HG03378 (cell line): ENCODE results near the gene LMOD2.
A peak's percentile ranks its signal among the peaks of the same experiment; 100 is the strongest.

Experiments used
- ATAC-seq: cut with Tn5 transposase; IDR thresholded peaks from one replicate; pipeline ENCODE4 v1.9.1; 2021; ENCODE audit warnings: mild to moderate bottlenecking, moderate library complexity; ENCODE audit not compliant: unreplicated experiment

Gene LMOD2

DNA sequence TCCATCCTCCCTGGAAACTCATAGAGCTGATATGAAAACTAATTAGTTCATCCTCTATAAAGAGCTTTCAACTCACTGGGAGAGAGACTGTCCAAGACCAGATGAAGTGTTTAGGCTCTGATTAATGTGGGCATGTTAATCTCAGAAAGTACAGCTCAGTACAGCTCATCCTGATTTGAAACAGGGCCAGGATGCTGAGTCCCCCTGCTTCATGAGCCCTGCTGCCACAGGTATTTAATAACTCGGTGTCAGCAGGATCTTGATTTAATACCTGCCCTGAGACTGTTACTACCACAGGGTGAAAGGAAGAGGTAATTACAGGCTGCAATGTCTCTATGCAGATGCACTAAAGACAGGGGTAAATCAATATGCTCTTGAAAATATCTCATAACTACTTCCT lies 10.8 kb downstream of the LMOD2 start:
- ATAC-seq: no peak

DNA sequence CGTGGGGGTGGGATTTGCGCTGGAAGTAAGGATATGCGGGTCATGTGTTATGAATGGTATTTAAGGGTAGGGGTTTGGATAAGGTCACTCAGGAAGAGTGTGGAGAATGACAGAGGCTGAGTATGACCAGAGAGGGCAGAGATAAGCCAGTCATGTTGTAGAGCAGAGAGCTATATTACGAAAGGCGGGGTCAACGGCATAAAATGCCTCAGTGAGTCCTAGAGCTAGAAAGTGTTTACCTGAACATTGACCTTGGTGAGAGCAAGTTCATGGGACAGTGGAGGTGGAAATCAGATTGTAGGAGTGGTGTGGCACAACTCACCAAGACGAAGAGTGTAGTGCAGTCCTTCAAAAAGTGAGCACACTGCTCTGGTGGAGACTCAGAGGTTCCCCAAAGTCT lies 13.8 kb downstream of the LMOD2 start:
- no peak for ATAC-seq

DNA sequence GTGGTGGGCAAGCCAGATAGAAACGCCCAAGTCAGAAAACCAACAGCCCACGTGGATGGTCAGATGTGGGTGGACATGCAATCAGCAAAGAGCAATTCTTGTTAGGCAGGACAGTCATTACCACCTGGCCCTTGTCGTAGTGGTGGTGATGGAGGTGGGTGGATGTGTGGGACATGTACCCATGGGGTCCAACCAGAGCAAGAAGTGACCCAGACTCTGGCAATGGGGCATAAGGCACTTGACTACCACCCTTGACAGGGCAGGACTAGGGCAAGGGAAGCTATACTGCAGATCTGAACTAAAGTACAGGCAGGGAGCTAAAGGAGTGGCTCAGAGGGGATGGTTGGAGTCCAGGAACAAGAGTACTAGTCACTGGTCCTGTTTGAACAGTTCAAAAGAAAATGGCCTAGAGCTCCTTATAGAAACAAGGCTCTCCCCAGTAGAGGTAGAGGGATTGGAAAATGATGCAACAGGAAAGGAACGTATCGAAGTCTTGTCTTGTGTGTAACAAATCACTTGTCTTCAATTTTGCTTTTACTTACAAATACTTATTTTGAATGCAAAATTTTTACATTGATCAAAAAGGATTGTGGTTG lies 17.6 kb downstream of the LMOD2 start:
- no peak for ATAC-seq

DNA sequence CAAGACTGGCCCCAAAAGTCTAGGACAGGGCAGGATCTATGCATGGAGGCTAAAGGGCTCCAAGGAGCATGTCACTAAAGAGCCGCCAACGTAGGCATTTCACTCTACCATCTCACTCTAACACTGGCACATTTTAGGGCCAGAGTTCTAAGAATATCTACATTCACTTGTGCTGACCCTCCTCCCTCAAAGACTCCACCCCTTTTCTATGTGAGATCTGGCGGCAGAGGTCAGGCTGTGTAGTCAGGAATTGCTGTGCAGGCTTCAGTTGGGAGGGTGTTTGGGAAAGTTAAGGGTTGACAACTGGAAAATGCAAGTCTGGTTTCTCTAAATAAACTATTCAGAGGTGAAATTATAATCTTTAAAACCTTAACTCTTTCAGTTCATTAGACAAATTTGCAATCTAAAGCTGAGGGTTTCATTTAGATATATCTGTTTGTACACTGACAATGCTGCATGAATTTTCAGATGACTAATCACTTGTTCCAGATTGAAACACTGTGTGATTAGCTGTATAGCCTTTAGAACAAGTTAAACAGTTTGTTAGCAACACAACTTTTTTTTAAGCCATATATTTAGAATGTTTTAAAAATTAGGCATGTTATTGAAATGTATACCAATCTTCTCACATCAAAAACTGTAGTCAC lies 18.2 kb downstream of the LMOD2 start:
- ATAC-seq: no peak

DNA sequence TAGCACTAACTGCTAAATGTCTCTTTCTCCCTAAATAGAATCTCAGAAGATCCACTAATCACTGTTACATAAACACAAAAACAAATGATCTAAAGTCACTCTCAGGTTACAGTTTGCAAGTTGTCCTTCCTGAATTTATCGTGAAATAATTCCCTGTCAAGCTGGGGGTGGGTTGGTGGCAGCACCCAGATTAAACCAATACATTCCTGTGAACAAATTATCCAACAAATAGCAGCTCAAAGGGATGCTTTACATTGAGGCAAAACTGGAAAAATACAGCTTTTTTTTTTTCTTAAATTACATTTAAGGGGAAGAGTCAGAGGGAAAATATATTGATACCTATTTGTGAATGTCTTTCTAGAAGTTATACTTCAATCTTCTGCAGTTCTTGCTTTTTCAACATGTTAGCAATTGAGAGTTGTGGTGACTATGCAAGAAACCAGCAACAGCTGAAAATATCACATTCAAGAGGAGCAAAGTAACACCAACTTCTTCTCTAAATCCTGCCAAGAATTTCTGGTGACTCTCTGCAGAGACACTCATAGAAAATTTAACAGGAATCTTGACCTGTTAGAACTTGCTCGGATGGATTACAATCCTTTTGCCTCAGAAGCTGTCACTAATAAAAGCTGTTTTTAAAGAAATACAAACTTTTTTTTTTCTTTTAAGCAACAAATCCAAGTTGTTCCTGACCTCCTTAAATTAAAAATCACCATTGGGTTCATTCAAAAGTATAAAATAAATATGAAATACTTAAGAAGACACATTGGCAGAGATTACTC lies 18.9 kb downstream of the LMOD2 start:
- no peak for ATAC-seq

DNA sequence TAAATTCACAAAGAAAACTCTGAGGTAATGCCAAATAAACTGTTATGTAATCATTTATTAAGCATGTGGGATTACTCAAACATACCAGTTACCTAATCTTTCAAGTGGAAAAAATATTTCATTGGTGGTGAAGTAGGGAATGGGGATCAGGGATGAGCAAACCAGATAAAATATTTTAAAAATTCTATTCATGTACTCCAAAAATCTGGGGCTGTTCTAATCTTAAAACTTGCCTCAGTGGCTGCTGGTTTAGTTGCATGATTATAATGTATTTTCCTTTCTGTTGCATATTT lies 19.5 kb downstream of the LMOD2 start:
- no peak for ATAC-seq

DNA sequence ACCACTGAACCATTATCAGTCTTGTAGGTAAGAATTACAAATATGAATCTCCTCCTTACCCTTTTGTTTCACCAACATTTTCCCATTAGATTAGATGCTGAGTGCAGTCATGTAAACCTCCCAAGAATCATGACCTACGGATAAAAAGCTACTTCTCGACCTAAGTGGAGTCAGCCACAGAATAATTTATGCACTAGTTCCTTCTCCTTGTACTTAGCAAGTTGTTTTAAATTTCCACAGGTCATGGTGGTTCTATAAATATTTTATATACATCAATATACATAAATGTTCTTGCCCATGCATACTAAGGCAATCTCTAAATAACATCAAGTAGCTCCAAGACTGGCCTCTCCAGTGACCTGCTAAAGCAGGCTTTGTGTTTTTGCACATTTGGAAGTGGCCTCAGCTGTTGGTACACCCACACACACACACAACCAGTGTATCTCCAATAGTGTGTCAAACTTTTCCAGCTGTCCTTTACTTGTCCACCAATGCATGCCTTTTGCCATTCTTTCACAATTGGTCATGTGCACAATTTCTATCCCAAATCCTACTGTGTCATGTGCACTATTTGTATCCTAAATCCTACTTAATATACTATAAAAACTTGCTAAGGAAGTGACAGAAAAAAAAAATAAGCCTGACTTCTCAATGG lies 21.5 kb downstream of the LMOD2 start:
- ATAC-seq: no peak

DNA sequence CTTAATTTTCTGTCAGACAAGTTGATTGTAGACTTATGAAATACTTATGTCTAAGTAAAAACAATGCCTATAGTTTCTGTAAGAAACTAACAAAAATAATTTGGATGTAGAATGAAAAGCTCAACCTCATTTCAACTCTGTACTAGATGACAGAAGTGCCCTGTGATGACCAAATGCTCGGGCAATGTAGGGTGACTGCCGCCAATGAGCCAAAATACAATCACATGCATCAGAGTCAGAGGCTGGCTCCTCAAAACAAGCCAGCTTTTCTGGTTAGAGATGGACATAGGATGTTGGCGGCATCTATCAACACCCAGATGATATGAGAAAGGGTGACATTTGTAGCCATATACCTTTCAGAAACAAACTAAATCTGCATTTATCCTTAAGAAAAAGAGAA lies 23.9 kb downstream of the LMOD2 start:
- ATAC-seq: no peak

DNA sequence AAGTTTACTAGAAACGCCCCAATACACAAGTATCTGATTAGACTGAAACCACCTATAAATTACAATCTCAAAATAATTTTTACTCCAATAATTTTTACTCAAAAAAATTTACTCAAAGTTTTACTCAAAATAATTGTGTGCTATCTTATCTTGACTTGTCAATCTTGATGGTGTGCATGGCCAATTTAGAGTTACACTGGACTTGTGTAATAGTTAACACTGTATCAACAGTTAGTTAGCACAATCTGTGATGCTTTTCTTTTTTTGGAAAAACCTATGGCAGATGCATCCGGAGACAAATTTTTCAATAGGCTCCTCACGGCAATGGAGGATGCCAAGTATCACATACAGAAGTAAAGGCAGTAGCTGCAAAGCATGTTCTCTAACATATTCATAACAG lies 24.9 kb downstream of the LMOD2 start:
- ATAC-seq: no peak

DNA sequence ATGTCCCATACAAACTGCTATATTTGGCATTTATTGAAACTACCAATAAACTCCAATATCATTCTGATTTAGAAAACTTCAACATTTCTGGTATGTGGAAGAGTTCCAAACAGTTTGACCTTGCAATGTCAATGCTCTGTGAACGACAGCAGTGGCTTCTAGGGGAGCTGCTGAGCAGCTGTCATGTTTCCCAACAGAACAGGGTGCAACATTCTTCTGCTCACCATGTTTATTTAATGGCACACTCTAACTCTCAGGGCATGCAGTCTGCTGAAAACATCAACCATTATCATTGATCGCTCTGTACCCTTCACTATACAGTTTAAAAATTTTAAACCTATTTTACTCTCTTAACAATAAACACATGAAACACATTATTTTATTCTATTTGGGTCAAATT lies 25.9 kb downstream of the LMOD2 start:
- ATAC-seq: no peak

DNA sequence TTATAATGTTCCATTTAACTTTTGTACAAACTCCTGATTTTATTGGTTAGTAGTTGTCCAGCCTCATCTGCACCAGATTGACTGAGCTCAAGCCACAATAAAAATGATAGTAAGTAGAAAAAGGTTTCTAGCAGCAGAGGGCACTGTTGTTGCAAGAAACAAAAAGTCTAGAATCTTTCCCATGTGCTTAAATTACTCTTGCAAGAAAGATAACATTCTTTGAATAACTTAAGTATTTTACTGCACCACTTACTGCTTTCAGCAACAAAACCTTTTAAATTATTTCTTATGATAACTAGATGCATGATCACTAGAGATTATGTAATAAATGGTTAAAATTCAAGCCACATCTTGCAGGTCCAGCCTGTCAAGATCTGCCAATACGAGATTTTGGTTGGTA lies 27.0 kb downstream of the LMOD2 start:
- ATAC-seq: peak; percentile 77

DNA sequence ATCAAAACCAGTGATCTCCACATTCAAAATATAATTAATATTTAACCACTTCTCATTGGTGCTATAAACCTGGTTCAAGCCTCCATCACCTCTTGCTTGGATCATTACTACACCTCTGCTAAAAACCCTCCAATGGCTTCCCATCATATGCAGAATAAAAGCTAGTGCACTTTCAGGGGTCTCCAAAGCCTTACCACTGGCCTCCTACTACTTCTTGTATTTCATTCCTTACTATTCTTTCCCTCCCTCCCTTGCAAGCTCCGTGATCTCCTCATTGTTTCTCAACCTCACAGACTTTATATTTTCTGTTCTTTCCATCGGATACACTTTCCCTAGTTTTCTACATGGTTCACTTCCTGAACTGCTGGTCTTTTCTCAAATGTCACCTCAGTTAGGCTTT lies 31.5 kb downstream of the LMOD2 start:
- ATAC-seq: no peak

DNA sequence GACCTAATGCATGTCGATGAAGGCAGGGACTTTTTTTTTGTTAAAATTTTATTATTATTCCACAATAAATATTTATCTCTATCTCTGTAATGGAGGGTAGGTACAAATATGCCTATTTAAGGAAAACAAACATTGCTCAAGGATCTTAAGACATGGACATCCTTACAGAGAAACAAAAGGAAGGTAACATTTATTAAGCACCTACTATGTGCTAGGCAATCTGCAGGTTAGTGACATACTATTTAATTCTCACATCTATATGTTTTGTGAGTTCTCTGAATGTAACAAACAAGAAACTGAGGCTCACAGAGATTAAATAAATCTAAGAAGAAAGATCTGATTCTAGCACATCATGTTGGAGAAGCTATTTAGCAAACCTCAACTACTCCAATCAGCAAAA lies 32.1 kb downstream of the LMOD2 start:
- no peak for ATAC-seq

DNA sequence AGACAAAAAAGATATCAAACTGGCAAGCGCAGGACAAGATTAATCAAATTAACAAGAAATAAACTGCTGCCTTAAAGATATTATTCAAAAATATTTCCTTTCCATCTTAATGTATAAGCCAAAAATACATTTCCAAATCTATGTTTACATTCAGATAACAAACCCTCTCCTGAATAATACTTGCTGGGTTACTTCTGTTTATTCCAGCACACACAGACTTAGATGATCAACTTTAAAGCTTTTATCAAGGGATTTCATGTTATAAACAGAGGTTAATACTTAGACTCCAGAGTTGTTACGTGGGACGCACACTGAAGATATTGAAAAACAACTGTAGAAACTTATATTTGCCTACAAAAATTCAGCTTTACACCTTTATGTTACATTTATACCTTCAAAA lies 33.6 kb downstream of the LMOD2 start:
- ATAC-seq: no peak

DNA sequence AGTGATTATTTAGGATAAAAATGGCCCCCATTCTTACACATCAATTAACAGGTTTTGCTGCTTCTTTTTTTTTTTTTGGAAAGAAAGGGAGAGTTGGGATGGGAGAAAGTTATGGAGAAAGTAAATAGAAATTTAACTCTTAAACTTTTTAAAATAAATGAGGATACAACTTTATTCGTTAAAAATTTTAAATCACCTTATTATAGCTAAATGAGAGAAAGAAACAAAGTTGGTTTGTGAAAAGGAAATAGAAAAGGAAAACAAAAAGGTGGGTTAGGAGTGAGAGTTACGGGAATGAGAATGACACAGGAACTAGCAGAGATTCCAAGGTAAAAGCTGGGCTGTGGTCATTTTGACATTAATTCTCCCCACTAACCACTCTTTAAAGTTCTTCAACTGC lies 34.9 kb downstream of the LMOD2 start:
- ATAC-seq: no peak

DNA sequence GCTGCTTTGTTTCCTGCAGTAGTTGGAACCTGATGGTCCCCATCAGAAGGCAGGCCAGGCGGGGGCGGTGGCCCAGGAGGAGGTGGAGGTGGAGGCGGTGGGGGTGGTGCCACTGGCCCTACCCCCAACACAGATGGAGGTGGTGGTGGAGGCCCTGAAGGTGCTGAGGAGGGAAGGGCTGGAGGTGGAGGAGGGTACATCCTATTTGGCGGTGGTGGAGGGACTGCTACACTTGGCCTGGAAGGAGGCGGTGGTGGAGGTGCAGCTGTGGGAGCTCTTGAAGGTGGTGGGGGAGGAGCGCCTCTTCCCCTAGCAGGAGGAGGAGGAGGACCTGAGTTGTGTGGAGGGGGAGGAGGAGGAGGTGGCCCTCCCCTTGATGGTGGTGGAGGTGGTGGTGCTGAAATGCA lies 36.8 kb downstream of the LMOD2 start:
- ATAC-seq: no peak

DNA sequence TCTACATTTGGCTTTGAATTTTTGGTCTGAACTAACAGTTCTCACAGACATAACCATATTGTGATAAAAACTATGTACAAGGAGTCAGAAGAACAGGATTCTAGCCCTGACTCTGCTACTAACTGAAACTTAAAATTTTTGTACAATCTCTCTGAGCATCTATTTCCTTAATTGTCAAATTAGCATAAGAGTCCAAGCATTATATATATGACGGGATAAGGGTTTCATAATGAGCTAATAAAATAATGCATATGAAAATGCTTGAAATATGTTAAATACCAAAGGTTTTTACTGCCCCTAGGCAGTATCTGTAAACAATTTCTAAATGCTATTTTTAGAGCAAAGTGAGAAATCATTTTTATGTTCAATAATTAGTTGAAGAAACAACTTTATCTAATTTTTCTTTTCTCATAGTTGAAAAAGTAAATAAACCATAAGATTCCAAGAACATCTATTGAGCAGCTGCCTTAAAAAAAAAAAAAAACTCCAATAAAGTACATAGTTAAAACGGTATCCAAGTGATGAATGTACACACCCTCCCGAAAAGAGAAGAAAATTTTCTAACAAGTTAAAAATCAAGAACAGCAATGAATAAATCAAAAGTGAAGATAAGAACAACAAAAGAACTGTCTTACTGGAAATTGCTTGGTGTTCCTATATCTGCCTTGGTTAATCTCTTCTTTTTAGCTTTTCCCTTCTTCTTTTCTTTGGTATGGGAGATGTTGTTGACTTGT lies 40.4 kb downstream of the LMOD2 start:
- ATAC-seq: no peak

DNA sequence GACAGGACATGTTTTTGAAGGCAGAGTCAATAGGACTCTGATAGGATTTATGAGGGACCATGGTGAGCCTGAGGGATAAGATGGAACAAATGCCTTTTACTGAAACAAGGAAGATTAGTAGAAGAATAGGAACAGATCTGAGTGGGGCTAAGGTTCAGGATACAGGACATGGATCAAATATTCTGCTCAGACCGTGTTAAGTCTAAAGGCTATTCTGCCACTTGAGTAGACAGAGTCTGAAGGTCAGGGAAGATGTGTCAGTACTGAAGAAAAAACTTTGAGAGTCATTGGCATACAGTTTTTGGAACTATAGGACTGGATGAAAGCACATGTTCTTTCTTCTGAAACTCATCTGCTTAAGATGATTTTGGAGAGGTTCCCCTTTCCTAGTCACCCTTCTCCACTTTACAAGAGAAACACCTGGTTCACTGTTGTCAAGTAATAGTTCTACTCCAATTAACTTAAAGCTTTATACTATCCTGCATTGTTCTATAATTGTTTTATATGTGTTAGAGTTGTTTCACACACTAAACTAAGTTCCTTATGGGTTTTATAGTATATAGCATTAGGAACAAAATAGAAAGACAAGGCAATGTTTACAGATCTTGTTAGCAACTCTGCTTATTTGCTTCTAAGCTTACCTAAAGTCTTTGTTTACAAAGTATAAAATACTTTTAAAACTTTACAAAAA lies 49.7 kb downstream of the LMOD2 start:
- ATAC-seq: no peak

DNA sequence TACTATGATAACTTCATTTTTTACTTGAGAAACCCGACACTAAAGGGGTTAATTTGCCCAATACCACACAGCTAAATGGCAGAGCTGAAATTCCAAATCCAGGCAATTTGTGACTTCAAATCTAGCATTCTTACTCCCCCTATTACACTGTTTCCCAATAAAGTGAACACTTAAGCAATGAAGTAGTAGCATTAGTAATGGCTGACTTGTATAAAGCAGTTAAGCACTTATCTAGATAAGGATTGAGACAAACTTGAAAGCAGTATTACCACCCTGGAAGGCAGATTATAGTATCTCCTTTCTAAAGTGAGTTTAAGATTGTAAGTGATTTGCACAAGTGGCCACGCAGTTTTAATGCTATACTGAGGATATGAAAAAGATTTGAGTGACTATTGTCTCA lies 53.9 kb downstream of the LMOD2 start:
- no peak for ATAC-seq

DNA sequence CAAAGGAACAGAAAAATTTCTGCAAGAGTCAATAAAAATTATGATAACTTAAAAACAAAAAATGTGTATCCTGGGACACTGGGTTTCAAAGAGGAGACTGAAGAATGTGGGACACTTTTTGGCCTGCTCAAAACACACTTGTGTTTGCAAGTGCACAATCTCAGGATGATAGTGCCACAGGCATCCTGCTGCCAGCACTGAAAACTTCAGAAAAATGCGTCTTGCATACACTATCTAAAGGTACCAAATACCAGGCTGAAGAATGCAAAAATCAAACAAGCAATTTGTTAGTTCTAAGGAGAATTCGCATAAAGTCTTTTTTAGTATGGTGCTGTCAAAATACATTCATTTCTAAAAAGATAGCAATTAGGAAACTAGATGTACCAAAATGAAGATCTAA lies 55.0 kb downstream of the LMOD2 start:
- no peak for ATAC-seq

DNA sequence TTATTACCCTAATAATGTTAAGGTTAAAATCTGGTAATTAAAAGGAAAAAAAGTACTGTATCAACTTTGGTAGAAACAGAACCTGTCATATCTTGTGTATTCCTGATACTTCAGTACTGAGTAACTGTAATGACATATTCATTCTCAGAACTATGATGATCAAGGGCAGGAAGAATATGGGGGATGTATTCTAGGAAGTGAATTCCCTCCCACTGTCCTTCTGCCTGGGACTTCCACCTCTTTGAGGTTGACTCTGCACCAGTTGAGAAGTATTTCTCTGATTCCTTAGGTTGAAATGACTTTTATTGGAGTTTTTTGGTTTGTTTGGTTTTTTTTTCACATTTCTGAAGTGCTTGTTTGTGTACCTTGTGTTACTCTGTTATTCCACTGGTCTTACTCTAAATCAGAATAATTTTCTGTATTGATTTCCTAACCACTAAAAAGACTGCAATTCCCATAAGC lies 56.2 kb downstream of the LMOD2 start:
- ATAC-seq: no peak
